GM23338 (cell line): ENCODE results near the gene NCK2. TPM values are rescaled to one million over a fixed set of nuclear protein-coding genes. Genes with fewer than 3 reads are reported as not detected.

Source experiments
- ATAC-seq: fragments of 200-7000 bp; cut with Tn5 transposase; 3 replicates; pipeline ENCODE4 v1.9.1; 2020
- DNase-seq: peaks from one replicate; pipeline ENCODE4 v3.0.0-alpha.2; 2015; ENCODE audit warnings: low spot score
- H2AFZ ChIP-seq: fragments of 200-600 bp; sonication (generic); 2 replicates; pipeline ENCODE4 v1.8.0; 2016; ENCODE audit warnings: antibody characterized with exemption, mild to moderate bottlenecking, moderate library complexity
- H3F3A ChIP-seq: fragments of 200-600 bp; sonication (generic); replicated peaks from 2 replicates; pipeline ENCODE4 v1.8.0; 2017; ENCODE audit warnings: antibody characterized with exemption, mixed run types, low read depth
- H3K27ac ChIP-seq: fragments of 200-600 bp; sonication (generic); 2 replicates; pipeline ENCODE4 v1.6.1; 2016; ENCODE audit warnings: low read depth
- H3K27me3 ChIP-seq: fragments of 200-600 bp; sonication (generic); 2 replicates; pipeline ENCODE4 v1.8.0; 2016; ENCODE audit warnings: mild to moderate bottlenecking, mixed run types, moderate library complexity; ENCODE audit not compliant: insufficient read depth
- H3K36me3 ChIP-seq: fragments of 200-600 bp; sonication (generic); 2 replicates; pipeline ENCODE4 v1.8.0; 2016; ENCODE audit warnings: mild to moderate bottlenecking; ENCODE audit not compliant: insufficient read depth
- H3K4me1 ChIP-seq: fragments of 200-600 bp; sonication (generic); 2 replicates; pipeline ENCODE4 v1.8.0; 2016; ENCODE audit warnings: mild to moderate bottlenecking, moderate library complexity; ENCODE audit not compliant: insufficient read depth
- H3K4me2 ChIP-seq: fragments of 200-600 bp; sonication (generic); 2 replicates; pipeline ENCODE4 v1.7.1; 2017; ENCODE audit warnings: mixed run types
- H3K4me3 ChIP-seq: fragments of 200-600 bp; sonication (generic); 2 replicates; pipeline ENCODE4 v1.6.1; 2016; ENCODE audit warnings: mixed run types
- H3K79me2 ChIP-seq: fragments of 200-600 bp; sonication (generic); replicated peaks from 2 replicates; pipeline ENCODE4 v1.8.0; 2017; ENCODE audit warnings: mild to moderate bottlenecking; ENCODE audit not compliant: insufficient read depth
- H3K9me2 ChIP-seq: fragments of 200-600 bp; sonication (generic); 2 replicates; pipeline ENCODE4 v1.8.0; 2017; ENCODE audit not compliant: insufficient read depth
- H4K20me1 ChIP-seq: fragments of 200-600 bp; sonication (generic); replicated peaks from 2 replicates; pipeline ENCODE4 v1.8.0; 2017; ENCODE audit warnings: mild to moderate bottlenecking; ENCODE audit not compliant: insufficient read depth
- H3K27ac Mint-ChIP-seq: 2 replicates; pipeline ENCODE4 v1.8.0; 2020; ENCODE audit warnings: inconsistent platforms, mild to moderate bottlenecking, moderate library complexity, mixed read lengths
- H3K27me3 Mint-ChIP-seq: 3 replicates; pipeline ENCODE4 v1.8.0; 2022; ENCODE audit warnings: low read depth, mild to moderate bottlenecking, moderate library complexity, mixed read lengths, inconsistent platforms; ENCODE audit not compliant: insufficient read depth, poor library complexity
- H3K36me3 Mint-ChIP-seq: 3 replicates; pipeline ENCODE4 v1.8.0; 2021; ENCODE audit warnings: low read depth, mild to moderate bottlenecking, inconsistent platforms, moderate library complexity, mixed read lengths
- H3K4me1 Mint-ChIP-seq: 3 replicates; pipeline ENCODE4 v1.8.0; 2020; ENCODE audit warnings: mild to moderate bottlenecking, inconsistent platforms, mixed read lengths
- H3K4me3 Mint-ChIP-seq: 3 replicates; pipeline ENCODE4 v1.8.0; 2021; ENCODE audit warnings: moderate library complexity, mild to moderate bottlenecking, inconsistent platforms, mixed read lengths
- H3K9me3 Mint-ChIP-seq: 3 replicates; pipeline ENCODE4 v1.8.0; 2020; ENCODE audit warnings: moderate library complexity, mild to moderate bottlenecking, inconsistent platforms, mixed read lengths
- CREB1 ChIP-seq: fragments of 250-450 bp; sonication (Bioruptor Pico); IDR thresholded peaks from 2 replicates; pipeline ENCODE4 v1.5.0; 2020; ENCODE audit warnings: low read depth, mild to moderate bottlenecking, moderate library complexity
- EZH2 ChIP-seq: fragments of 200-600 bp; sonication (generic); IDR thresholded peaks from one replicate; pipeline ENCODE4 v1.8.0; 2017; ENCODE audit warnings: antibody characterized with exemption, mild to moderate bottlenecking, low read depth; ENCODE audit not compliant: unreplicated experiment
- EZH2phosphoT487 ChIP-seq: fragments of 200-600 bp; sonication (generic); IDR thresholded peaks from one replicate; pipeline ENCODE4 v1.8.1; 2018; ENCODE audit warnings: antibody characterized with exemption; ENCODE audit not compliant: unreplicated experiment
- JUNB ChIP-seq: IDR thresholded peaks from one replicate; pipeline ENCODE4 v1.6.1; 2016; ENCODE audit warnings: antibody characterized with exemption; ENCODE audit not compliant: unreplicated experiment
- NANOG ChIP-seq: IDR thresholded peaks from 2 replicates; pipeline ENCODE4 v1.6.1; 2016; ENCODE audit warnings: antibody characterized with exemption, borderline replicate concordance
- POLR2AphosphoS5 ChIP-seq: IDR thresholded peaks from 2 replicates; pipeline ENCODE4 v1.6.1; 2016; ENCODE audit warnings: antibody characterized with exemption, low read depth
- STAT1 ChIP-seq: IDR thresholded peaks from one replicate; pipeline ENCODE4 v1.6.1; 2016; ENCODE audit warnings: antibody characterized with exemption; ENCODE audit not compliant: unreplicated experiment
- ZNF331 ChIP-seq: fragments of 250-450 bp; sonication (Bioruptor Pico); IDR thresholded peaks from 2 replicates; pipeline ENCODE4 v1.5.0; 2020; ENCODE audit warnings: low read depth, mild to moderate bottlenecking, moderate library complexity
- polyA plus RNA-seq: library from polyadenylated mRNA; unstranded; fragments of >200 nt; fragmentation: Nextera tagmentation; extraction: Ambion mirVana; gene quantifications from 2 replicates; pipeline ENCODE4 v1.2.1, GENCODE V29; 2016
- total RNA-seq: library from RNA; depleted of rRNA; stranded (reverse); fragments of >200 nt; shearing (Covaris generic); gene quantifications from 2 replicates; pipeline ENCODE4 v1.2.3, GENCODE V29; 2014
- TF ChIP-seq, protein P1 (sequence below): IDR thresholded peaks from 2 replicates; pipeline ENCODE4 v1.6.1; 2016; ENCODE audit warnings: antibody characterized with exemption
- TF ChIP-seq, protein P2 (sequence below): IDR thresholded peaks from one replicate; pipeline ENCODE4 v1.6.1; 2018; ENCODE audit warnings: antibody characterized with exemption; ENCODE audit not compliant: unreplicated experiment
- TF ChIP-seq, protein P3 (sequence below): fragments of 250-450 bp; sonication (Bioruptor Pico); IDR thresholded peaks from 2 replicates; pipeline ENCODE4 v1.5.0; 2020; ENCODE audit warnings: mild to moderate bottlenecking, moderate library complexity

NCK2 gene
- total and polyA plus RNA-seq, 2 experiments from 2014 or later = 26.9 to 59.9 TPM

DNA sequence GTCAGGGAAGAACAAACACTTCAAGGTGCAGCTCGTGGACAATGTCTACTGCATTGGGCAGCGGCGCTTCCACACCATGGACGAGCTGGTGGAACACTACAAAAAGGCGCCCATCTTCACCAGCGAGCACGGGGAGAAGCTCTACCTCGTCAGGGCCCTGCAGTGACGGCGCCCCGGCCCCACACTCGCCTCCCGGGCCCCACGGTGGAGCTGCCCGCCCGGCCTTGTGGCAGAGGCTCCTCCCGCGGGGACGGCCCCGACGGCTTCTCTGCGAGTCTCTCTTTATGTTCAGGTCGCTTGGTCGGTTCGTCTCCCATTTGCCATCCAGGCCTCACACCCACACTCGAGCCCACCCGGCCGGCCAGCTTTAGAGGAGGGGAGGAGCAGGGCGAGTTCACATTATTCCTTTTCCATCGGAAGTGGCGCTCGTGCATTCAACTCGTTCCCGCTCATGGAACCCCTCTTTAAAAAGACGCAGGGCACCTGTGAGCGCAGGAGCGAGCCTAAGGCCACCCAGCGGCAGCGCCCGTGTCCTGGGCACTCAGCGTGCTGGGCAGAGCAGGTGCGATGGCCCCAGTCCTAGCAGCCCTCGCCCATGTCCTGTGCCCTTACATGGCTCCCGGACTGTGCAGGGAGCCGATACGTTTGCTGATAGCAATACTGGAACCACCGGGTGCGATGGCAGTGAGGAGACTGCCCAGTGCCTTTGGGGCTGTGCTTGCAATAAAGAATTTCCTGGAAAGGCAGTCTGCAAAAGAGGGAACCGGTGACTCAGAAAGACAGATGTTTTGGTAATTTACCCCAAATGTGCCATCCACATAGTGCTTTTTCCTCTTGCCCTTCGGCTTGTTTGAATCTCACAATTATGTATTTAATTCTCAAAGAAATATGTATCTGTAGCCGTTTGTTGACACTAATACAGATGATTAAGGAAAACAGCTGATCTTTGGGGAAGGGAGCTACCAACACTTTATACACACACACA, 148.6 kb downstream of the NCK2 start (continued):
- TF ChIP-seq, protein P1, sequence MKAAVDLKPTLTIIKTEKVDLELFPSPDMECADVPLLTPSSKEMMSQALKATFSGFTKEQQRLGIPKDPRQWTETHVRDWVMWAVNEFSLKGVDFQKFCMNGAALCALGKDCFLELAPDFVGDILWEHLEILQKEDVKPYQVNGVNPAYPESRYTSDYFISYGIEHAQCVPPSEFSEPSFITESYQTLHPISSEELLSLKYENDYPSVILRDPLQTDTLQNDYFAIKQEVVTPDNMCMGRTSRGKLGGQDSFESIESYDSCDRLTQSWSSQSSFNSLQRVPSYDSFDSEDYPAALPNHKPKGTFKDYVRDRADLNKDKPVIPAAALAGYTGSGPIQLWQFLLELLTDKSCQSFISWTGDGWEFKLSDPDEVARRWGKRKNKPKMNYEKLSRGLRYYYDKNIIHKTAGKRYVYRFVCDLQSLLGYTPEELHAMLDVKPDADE = no peak
- TF ChIP-seq EZH2 = no peak
- no peak for TF ChIP-seq JUNB

DNA sequence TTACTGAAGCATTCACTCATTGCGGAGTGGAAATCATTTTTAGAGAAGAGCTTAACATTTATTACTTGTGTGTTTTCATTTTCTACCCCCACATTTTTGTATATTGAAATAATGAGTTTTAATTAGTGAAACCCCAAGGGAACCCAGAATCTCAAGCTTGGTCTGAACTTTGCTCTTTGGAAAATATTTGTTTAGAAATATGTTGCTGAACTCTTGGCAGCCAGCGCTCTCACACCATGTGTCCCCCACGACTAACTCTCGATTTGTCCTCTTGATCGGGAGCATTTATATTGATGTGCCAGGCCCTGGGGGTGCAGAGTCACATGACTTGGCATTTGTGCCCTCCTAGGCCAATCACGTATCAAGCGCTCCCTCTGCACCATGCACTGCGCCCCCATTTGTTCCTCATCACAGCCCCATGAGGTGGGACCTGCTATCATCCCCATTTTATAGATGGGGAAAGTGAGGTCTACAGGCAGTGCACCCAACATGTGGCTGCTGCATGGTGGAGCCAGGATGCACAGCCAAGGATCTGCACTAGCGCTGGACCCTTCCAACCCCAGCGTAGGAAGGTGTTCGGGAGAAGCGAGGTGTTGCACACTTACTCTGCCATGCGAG, 149.7 kb downstream of the NCK2 start:
- H3K27ac Mint-ChIP-seq = no peak overlapping the region
- H3K36me3 ChIP-seq = no peaks in the 10 kb centered on the region; the same call in 1 of the 2 replicates
- peaks cover 7% of the 10 kb centered on the region for H4K20me1 ChIP-seq
- no peak for TF ChIP-seq EZH2
- no peak for TF ChIP-seq STAT1
- no peak for TF ChIP-seq ZNF331
- TF ChIP-seq, protein P2, sequence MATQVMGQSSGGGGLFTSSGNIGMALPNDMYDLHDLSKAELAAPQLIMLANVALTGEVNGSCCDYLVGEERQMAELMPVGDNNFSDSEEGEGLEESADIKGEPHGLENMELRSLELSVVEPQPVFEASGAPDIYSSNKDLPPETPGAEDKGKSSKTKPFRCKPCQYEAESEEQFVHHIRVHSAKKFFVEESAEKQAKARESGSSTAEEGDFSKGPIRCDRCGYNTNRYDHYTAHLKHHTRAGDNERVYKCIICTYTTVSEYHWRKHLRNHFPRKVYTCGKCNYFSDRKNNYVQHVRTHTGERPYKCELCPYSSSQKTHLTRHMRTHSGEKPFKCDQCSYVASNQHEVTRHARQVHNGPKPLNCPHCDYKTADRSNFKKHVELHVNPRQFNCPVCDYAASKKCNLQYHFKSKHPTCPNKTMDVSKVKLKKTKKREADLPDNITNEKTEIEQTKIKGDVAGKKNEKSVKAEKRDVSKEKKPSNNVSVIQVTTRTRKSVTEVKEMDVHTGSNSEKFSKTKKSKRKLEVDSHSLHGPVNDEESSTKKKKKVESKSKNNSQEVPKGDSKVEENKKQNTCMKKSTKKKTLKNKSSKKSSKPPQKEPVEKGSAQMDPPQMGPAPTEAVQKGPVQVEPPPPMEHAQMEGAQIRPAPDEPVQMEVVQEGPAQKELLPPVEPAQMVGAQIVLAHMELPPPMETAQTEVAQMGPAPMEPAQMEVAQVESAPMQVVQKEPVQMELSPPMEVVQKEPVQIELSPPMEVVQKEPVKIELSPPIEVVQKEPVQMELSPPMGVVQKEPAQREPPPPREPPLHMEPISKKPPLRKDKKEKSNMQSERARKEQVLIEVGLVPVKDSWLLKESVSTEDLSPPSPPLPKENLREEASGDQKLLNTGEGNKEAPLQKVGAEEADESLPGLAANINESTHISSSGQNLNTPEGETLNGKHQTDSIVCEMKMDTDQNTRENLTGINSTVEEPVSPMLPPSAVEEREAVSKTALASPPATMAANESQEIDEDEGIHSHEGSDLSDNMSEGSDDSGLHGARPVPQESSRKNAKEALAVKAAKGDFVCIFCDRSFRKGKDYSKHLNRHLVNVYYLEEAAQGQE = no peak
- TF ChIP-seq, protein P3, sequence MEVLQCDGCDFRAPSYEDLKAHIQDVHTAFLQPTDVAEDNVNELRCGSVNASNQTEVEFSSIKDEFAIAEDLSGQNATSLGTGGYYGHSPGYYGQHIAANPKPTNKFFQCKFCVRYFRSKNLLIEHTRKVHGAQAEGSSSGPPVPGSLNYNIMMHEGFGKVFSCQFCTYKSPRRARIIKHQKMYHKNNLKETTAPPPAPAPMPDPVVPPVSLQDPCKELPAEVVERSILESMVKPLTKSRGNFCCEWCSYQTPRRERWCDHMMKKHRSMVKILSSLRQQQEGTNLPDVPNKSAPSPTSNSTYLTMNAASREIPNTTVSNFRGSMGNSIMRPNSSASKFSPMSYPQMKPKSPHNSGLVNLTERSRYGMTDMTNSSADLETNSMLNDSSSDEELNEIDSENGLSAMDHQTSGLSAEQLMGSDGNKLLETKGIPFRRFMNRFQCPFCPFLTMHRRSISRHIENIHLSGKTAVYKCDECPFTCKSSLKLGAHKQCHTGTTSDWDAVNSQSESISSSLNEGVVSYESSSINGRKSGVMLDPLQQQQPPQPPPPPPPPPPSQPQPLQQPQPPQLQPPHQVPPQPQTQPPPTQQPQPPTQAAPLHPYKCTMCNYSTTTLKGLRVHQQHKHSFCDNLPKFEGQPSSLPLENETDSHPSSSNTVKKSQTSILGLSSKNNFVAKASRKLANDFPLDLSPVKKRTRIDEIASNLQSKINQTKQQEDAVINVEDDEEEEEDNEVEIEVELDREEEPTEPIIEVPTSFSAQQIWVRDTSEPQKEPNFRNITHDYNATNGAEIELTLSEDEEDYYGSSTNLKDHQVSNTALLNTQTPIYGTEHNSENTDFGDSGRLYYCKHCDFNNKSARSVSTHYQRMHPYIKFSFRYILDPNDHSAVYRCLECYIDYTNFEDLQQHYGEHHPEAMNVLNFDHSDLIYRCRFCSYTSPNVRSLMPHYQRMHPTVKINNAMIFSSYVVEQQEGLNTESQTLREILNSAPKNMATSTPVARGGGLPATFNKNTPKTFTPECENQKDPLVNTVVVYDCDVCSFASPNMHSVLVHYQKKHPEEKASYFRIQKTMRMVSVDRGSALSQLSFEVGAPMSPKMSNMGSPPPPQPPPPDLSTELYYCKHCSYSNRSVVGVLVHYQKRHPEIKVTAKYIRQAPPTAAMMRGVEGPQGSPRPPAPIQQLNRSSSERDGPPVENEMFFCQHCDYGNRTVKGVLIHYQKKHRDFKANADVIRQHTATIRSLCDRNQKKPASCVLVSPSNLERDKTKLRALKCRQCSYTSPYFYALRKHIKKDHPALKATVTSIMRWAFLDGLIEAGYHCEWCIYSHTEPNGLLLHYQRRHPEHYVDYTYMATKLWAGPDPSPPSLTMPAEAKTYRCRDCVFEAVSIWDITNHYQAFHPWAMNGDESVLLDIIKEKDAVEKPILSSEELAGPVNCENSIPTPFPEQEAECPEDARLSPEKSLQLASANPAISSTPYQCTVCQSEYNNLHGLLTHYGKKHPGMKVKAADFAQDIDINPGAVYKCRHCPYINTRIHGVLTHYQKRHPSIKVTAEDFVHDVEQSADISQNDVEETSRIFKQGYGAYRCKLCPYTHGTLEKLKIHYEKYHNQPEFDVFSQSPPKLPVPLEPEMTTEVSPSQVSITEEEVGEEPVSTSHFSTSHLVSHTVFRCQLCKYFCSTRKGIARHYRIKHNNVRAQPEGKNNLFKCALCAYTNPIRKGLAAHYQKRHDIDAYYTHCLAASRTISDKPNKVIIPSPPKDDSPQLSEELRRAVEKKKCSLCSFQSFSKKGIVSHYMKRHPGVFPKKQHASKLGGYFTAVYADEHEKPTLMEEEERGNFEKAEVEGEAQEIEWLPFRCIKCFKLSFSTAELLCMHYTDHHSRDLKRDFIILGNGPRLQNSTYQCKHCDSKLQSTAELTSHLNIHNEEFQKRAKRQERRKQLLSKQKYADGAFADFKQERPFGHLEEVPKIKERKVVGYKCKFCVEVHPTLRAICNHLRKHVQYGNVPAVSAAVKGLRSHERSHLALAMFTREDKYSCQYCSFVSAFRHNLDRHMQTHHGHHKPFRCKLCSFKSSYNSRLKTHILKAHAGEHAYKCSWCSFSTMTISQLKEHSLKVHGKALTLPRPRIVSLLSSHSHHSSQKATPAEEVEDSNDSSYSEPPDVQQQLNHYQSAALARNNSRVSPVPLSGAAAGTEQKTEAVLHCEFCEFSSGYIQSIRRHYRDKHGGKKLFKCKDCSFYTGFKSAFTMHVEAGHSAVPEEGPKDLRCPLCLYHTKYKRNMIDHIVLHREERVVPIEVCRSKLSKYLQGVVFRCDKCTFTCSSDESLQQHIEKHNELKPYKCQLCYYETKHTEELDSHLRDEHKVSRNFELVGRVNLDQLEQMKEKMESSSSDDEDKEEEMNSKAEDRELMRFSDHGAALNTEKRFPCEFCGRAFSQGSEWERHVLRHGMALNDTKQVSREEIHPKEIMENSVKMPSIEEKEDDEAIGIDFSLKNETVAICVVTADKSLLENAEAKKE (CRISPR knock-in tag) = no peak
- no peak for TF ChIP-seq POLR2AphosphoS5
- no peak for TF ChIP-seq EZH2phosphoT487
- TF ChIP-seq NANOG = no peak
- TF ChIP-seq JUNB = no peak
- TF ChIP-seq CREB1 (CRISPR knock-in tag) = no peak

More for the DNA sequence above, 149.7 kb downstream of the NCK2 start:
- Histone ChIP-seq H3K79me2 (peaks cover 33% of the 10 kb centered on the region), H3F3A (no peaks in the 10 kb centered on the region), H3K4me2 (no peak overlapping the region), H2AFZ (no peak overlapping the region), H3K27ac (no peak overlapping the region), H3K4me3 (no peak overlapping the region), H3K4me1 (peaks cover 6% of the 10 kb centered on the region; the same call in 1 of the 2 replicates), H3K9me2 (no peaks in the 10 kb centered on the region; the same call in 1 of the 2 replicates), H3K27me3 (no peaks in the 10 kb centered on the region)
- peaks cover 36% of the 10 kb centered on the region for H3K36me3 Mint-ChIP-seq
- H3K9me3 Mint-ChIP-seq = peaks cover 19% of the 10 kb centered on the region
- H3K27me3 Mint-ChIP-seq = peaks cover 3% of the 10 kb centered on the region
- DNase-seq = no peak
- peaks cover 12% of the 10 kb centered on the region for H3K4me1 Mint-ChIP-seq
- H3K4me3 Mint-ChIP-seq = no peak overlapping the region
- no peak for ATAC-seq
